Neural cell (in vitro differentiated cells): Measurements from ENCODE around the gene PLEKHO2. TPM values are rescaled to one million over a fixed set of nuclear protein-coding genes. Genes with fewer than 3 reads are reported as not detected.

Source experiments
- H2AFZ ChIP-seq: fragments of 200-600, 300-800 bp; sonication (generic), shearing (Covaris generic); 2 replicates; pipeline ENCODE4 v1.6.0; 2014; ENCODE audit warnings: low read depth, mild to moderate bottlenecking, antibody characterized with exemption, low read length, moderate library complexity
- H3F3A ChIP-seq: fragments of 200-600 bp; shearing (Covaris generic); 2 replicates; pipeline ENCODE4 v1.6.1; 2016; ENCODE audit warnings: mild to moderate bottlenecking, moderate library complexity, mixed read lengths, antibody characterized with exemption, low read length; ENCODE audit not compliant: insufficient read depth, poor library complexity, severe bottlenecking
- H3K27ac ChIP-seq: fragments of 200-600, 300-800 bp; sonication (generic), shearing (Covaris generic); 2 replicates; pipeline ENCODE4 v1.5.1; 2014; ENCODE audit warnings: mild to moderate bottlenecking, low read length, moderate library complexity
- H3K27me3 ChIP-seq: fragments of 300-800, 200-600 bp; sonication (generic), shearing (Covaris generic); 2 replicates; pipeline ENCODE4 v1.6.0; 2014; ENCODE audit warnings: mild to moderate bottlenecking, low read depth, low read length, moderate library complexity; ENCODE audit not compliant: insufficient read depth
- H3K36me3 ChIP-seq: fragments of 300-800, 200-600 bp; sonication (generic), shearing (Covaris generic); 2 replicates; pipeline ENCODE4 v1.5.1; 2014; ENCODE audit warnings: mild to moderate bottlenecking, antibody characterized with exemption, low read length, moderate library complexity; ENCODE audit not compliant: insufficient read depth
- H3K4me2 ChIP-seq: fragments of 300-800, 200-600 bp; sonication (generic), shearing (Covaris generic); 2 replicates; pipeline ENCODE4 v1.6.0; 2014; ENCODE audit warnings: mild to moderate bottlenecking, low read length
- H3K4me3 ChIP-seq: fragments of 300-800, 200-600 bp; sonication (generic), shearing (Covaris generic); 2 replicates; pipeline ENCODE4 v1.5.1; 2014; ENCODE audit warnings: mild to moderate bottlenecking, low read length, moderate library complexity
- H3K79me2 ChIP-seq: fragments of 200-600 bp; shearing (Covaris generic); replicated peaks from 2 replicates; pipeline ENCODE4 v1.6.0; 2014; ENCODE audit warnings: mild to moderate bottlenecking, low read length, moderate library complexity; ENCODE audit not compliant: insufficient read depth
- H3K9ac ChIP-seq: fragments of 300-800, 200-600 bp; sonication (generic), shearing (Covaris generic); 2 replicates; pipeline ENCODE4 v1.6.1; 2016; ENCODE audit warnings: mild to moderate bottlenecking, low read length, mixed read lengths
- H3K9me2 ChIP-seq: fragments of 200-600 bp; shearing (Covaris generic); 2 replicates; pipeline ENCODE4 v1.6.1; 2016; ENCODE audit warnings: mild to moderate bottlenecking, low read length, mixed read lengths; ENCODE audit not compliant: insufficient read depth
- H3K9me3 ChIP-seq: fragments of 200-600, 300-800 bp; sonication (generic), shearing (Covaris generic); 2 replicates; pipeline ENCODE4 v1.6.1; 2016; ENCODE audit warnings: mild to moderate bottlenecking, mixed run types, low read length, moderate library complexity, mixed read lengths
- H4K20me1 ChIP-seq: fragments of 200-600 bp; shearing (Covaris generic); 2 replicates; pipeline ENCODE4 v1.6.1; 2016; ENCODE audit warnings: mild to moderate bottlenecking, mixed run types; ENCODE audit not compliant: insufficient read depth
- CTCF ChIP-seq: fragments of 450-650 bp; IDR thresholded peaks from 2 replicates; pipeline ENCODE4 v1.5.1; 2014; ENCODE audit warnings: antibody characterized with exemption, mild to moderate bottlenecking, moderate library complexity; ENCODE audit not compliant: poor library complexity, severe bottlenecking
- EP300 ChIP-seq: fragments of 450-650 bp; conservative IDR thresholded peaks from 2 replicates; pipeline ENCODE4 v1.6.1; 2014; ENCODE audit warnings: antibody characterized with exemption, mild to moderate bottlenecking, moderate library complexity; ENCODE audit not compliant: poor library complexity, severe bottlenecking
- EZH2 ChIP-seq: fragments of 200-600, 300-800 bp; shearing (Covaris generic), sonication (generic); IDR thresholded peaks from 2 replicates; pipeline ENCODE4 v1.6.1; 2014; ENCODE audit warnings: antibody characterized with exemption, low read length, borderline replicate concordance, mild to moderate bottlenecking; ENCODE audit not compliant: insufficient read depth, poor library complexity, severe bottlenecking
- MXI1 ChIP-seq: fragments of 450-650 bp; conservative IDR thresholded peaks from 2 replicates; pipeline ENCODE4 v1.6.1; 2014; ENCODE audit warnings: antibody characterized with exemption, mild to moderate bottlenecking; ENCODE audit not compliant: poor library complexity, severe bottlenecking
- POLR2AphosphoS5 ChIP-seq: IDR thresholded peaks from 2 replicates; pipeline ENCODE4 v1.6.1; 2012
- RAD21 ChIP-seq: fragments of 450-650 bp; conservative IDR thresholded peaks from 2 replicates; pipeline ENCODE4 v1.6.1; 2014; ENCODE audit warnings: antibody characterized with exemption, mild to moderate bottlenecking, moderate library complexity
- REST ChIP-seq: IDR thresholded peaks from 2 replicates; pipeline ENCODE4 v1.6.1; 2012; ENCODE audit warnings: borderline replicate concordance
- SMC3 ChIP-seq: fragments of 450-650 bp; conservative IDR thresholded peaks from 2 replicates; pipeline ENCODE4 v1.6.1; 2014; ENCODE audit warnings: antibody characterized with exemption, mild to moderate bottlenecking, moderate library complexity; ENCODE audit not compliant: poor library complexity
- TAF1 ChIP-seq: IDR thresholded peaks from 2 replicates; pipeline ENCODE4 v1.6.1; 2012; ENCODE audit warnings: low read depth
- polyA plus RNA-seq: library from polyadenylated mRNA; depleted of rRNA; stranded (reverse); fragments of >200 nt; gene quantifications from 2 replicates; pipeline ENCODE4 v1.2.3, GENCODE V29; 2014

The PLEKHO2 gene
- polyA plus RNA-seq, 1 donor from 2014 or later: 1.3 TPM

DNA sequence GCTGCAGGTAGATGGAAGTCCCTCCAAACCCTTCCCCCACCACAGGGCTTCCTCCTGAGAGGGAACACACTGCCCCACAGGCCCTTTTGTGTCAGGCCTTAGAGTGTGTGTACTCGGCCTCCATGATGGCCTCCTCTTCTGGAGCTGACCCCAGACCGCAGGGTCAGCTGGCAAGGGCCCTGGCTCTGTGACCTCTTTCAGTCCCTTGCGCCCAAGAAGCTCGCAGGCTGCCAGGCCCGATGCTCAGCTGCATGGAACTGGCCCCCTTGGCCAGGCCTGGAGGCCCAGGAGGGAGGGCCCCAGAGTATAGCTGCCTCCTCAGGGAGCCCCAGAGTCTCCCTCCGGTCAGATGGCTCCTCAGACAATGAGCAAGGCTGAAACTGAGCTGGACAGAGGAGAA is 46.6 kb downstream of the PLEKHO2 start:
- no peak overlapping the region for H3K27ac ChIP-seq
- no peaks in the 10 kb centered on the region for H3F3A ChIP-seq
- no peaks in the 10 kb centered on the region for H4K20me1 ChIP-seq
- H3K9ac ChIP-seq: no peak overlapping the region
- H3K4me3 ChIP-seq: no peak overlapping the region
- H3K9me3 ChIP-seq: no peaks in the 10 kb centered on the region
- no peaks in the 10 kb centered on the region for H3K79me2 ChIP-seq
- TF ChIP-seq RAD21 (no peak), POLR2AphosphoS5 (no peak), TAF1 (no peak), EZH2 (no peak), CTCF (no peak), REST (no peak), EP300 (no peak), SMC3 (no peak), MXI1 (no peak)
- no peaks in the 10 kb centered on the region for H3K27me3 ChIP-seq
- H3K9me2 ChIP-seq: no peaks in the 10 kb centered on the region
- no peak overlapping the region for H2AFZ ChIP-seq
- H3K4me2 ChIP-seq: no peak overlapping the region
- H3K36me3 ChIP-seq: no peaks in the 10 kb centered on the region

GRCh38 chr15:64891561-64891960 is 49.8 kb downstream of the PLEKHO2 start:
- H3K9ac ChIP-seq: no peak overlapping the region
- no peak overlapping the region for H3K27ac ChIP-seq
- H3K27me3 ChIP-seq: no peaks in the 10 kb centered on the region
- TF ChIP-seq EZH2 (no peak), SMC3 (no peak), CTCF (no peak), REST (no peak), MXI1 (no peak), TAF1 (no peak), EP300 (no peak)
- H3K9me3 ChIP-seq: no peaks in the 10 kb centered on the region
- H2AFZ ChIP-seq: no peak overlapping the region
- H3K79me2 ChIP-seq: no peaks in the 10 kb centered on the region
- H3K4me3 ChIP-seq: no peak overlapping the region
- no peaks in the 10 kb centered on the region for H4K20me1 ChIP-seq
- H3K9me2 ChIP-seq: no peaks in the 10 kb centered on the region
- no peaks in the 10 kb centered on the region for H3F3A ChIP-seq
- H3K36me3 ChIP-seq: no peaks in the 10 kb centered on the region
- H3K4me2 ChIP-seq: no peak overlapping the region
